ENCODE results near the gene LASP1.
A peak's percentile ranks its signal among the peaks of the same experiment; 100 is the strongest.

Gene LASP1

DNA sequence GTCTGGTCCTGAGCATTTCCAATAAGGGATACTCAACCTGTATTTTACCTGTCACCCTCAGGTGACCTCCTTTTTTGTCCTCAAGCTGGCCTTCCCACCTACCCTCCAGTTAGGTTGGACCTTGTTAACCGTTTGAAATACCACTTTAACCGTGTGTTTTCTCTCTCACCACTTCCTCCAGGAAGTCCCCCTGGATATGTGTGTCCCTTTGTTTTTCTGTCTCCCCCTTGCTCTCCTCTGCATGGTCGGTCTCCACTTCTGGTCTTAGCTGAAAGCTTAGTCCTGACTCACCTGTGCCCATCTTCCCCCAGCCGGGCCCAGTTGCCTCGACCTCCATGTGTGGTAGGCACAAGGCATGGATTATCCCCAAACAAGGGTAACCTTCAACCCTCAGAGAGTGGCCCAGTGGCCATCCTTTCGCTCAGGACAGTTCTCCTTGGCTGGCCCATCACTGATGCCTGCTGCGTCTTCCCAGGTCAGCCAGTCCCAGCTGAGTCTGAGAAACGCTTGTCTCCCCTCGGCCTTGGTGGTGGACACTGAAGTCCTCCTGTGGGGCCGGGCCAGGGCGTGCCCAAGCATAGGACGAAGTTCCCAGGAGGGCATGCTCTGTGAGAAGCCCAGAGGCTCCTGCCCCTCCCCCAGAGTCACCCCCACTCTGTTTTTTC is 20.0 kb downstream of the LASP1 start:
- DNase-seq, result no peak

DNA sequence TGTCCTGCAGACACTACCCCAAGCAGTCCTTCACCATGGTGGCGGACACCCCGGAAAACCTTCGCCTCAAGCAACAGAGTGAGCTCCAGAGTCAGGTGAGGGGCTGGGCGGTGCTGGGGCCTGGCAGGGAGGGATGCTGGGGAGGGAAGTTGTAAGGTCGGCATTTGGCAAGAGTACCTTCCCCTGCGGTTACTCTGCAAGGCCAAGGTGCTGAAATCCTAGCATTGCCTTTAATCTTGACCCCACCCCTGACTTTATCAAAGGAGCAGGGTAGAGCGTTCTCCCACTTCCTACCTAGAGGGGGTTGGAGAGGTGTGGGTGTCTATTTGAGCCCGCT is 20.5 kb downstream of the LASP1 start:
- DNase-seq, result no peak

DNA sequence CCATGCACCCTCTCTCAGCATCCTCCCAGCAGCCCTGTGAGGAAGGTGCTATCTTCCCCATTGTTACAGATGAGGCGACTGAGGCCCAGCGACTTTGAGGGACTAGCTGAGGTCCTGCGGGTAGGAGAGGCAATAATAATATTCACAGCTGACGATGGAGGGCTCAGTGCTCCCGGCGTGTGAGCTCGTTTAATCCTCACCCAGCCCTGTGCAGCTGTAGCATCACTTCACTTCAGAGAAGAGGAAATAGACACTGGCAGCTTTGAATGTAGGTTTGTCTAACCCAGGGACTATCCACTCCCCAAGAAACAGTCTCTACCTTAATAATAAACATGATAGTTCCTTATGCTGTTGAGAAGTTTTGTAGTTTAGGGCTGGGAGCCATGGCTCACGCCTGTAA is 21.6 kb downstream of the LASP1 start:
- no peak for DNase-seq

DNA sequence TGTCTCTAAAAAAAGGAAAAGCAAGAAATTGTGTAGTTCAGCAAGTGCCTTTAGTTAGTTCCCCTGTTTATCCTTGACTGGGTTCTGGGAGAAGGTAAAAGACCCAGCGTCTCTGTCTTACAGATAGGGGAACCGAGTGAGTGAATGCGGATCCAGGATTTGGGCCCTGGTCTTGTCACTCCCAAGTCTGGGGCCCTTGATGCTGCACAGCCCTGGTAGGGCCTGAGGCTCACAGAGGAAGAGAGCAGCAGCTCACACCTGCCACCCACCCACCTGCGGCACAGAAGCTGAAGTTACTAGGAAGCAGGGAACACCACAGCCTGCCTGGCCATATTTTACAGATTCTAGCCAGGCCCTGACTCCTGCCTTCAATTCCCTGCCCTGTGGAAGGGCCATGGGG is 22.2 kb downstream of the LASP1 start:
- no peak for DNase-seq

DNA sequence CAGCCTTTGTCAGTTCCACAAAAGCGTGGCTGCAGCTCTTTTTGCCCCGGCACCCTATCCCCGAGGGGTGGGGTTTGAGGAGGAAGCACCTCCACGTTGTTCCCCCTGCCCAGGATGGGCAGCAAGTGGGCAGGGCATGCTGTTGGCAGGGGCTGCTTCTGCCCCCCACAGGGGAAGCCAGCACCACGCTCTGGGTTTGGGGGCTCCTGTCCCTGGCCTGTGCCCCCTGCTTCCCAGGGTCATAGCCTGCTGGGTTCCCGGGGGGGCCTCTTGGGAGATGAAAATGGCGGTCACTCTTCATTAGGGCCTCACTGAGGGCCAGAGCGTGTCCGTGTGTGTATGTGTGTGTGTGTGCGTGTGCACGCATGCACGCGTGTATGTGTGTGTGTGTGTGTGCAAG is 22.8 kb downstream of the LASP1 start:
- no peak for DNase-seq

DNA sequence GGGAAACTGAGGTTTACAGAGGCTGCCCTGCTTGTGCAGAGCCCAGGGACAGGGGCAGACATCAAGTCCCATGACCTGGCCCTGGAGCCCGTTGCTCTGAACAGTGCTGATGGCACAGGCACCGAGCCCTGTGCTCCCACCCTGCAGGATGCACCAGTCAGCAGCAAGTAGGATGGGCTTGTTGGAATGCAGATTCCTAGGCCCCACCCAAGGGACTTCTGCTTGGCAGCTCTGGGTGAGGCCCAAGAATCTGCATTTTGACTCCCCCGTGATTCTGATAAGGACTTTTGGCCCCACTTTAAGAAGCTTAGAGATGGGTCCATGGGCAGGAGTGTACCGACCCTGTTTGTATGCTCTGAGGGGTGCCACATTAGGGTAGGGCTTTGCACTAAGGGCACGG is 23.3 kb downstream of the LASP1 start:
- DNase-seq, result no peak

DNA sequence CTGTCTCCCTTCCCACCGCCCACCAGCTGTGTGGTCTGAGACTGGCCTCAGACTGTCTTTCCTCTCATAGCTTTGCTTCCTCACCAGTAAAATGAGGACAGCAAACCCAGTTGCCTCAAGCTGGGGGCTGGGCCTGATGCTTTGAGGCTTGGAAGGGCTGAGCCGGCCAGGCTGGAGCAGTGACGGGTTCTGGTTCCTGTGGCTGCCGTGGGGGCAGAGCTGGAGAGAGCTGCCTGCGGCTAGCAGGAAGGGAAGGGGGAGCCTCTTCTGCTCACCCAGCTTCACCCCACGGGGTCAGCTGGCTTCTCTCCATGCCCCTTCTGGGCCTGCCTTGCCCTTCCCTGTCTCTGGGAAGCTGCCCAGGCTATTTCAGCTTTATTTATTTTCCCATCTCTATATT is 23.7 kb downstream of the LASP1 start:
- DNase-seq, result no peak

DNA sequence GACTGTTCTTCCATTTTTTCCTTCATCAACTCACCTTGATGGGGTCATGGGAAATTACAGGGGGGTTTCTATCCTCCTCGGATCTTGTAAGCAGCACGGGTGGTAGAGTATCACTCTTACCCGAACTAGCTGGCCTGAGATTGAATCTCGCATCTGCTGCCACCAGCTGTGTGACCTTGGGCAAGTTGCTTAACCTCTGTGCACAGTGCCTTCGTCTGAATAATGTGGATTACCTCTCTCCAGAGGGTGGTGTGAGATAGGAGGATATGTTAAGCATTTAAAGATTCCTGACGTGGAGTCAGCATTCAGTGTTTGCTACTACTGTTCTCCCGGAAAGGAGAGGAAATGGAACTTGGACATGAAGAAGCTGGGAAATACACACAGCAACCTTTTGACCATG is 24.4 kb downstream of the LASP1 start:
- no peak for DNase-seq

DNA sequence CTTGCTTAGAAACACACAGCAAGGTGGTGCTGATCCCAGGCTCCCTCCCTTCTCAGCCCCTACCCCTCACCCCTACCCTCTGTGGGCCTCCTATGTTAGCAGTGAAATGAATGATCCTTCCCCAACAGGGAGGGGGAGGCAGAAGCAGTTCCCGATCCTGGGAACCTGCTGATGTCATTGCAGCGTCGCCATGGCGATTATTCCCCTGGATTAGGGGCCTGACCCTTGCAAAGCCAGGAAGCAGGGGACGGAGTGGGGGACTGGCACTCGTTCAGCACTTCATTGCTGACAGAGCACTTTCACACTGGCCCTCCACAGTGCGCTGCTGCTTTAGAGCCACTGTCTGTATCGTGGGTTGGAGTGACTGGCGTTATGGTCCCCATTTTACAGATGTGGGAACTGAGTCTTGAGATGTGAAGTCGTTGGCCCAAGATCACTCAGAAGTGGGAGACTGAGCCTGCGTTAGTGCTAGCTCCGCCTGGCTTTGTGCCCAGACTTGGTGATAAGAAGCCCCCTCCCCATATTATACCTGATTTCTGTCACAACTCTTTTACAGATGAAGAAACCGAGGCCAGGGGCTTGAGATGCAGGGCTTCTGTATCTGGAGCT is 26.6 kb downstream of the LASP1 start:
- DNase-seq, result no peak

DNA sequence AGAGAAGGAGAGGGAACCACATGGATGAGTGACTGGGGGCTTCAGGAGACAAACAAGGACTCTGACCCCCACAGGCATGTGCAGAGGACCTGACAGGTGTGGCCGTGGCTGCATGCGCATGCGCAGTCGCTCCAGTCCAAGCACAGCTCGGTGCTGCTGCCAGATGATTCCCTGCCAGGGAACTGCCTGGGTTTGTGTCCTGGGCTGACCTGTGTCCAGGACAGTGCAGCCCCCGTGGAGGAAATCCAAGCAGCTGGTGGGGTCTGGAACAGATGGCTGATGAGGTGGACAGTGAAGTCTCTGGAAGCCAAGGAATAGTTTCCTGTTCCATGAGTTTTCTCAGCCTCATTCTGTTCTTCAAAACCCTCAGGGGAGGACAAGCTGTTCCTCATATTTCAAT is 27.3 kb downstream of the LASP1 start:
- DNase-seq, result no peak

DNA sequence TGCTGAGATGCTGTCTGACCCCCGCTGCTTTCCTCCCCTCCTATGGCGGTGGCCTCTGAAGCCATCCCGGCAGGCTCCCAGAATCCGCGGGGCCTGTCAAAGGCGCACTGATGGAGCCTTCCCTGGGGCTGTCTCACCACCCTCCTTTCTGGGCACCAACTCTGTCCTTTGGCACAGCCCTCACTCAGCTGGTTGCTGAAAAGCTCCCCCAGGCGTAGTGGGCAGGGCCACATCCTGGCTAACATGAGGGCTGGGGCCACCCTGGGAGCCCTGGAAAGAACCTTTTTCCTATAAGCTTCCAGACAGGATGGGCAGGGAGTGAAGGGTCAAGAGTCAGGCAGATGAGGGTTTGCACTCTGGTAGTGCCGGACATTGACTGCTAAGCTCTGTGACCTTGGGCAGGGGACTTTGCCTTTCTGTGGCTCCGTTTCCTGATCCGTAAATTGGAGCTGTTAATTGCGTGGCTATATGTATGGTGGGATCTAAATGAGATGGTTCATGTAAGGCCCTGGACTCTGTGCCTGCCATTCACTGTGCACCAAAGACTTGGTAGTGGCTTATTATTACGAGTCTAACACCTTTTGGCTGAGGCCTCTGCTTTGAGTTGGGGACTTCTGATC is 27.9 kb downstream of the LASP1 start:
- no peak for DNase-seq

DNA sequence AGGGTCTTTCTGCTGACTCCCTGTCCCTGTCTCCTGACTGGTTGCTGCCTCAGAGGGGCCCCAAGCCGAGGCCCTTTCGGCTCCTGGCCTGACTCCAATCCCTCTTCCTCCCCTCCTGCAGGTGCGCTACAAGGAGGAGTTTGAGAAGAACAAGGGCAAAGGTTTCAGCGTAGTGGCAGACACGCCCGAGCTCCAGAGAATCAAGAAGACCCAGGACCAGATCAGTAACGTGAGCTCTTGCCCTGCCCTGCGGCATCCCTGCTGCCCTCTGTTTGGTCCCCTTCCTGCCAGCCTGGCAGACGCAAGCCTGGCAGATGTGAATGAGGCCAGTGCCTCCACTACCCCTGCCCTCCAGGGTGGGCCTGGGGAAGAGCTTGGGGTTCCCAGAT is 28.4 kb downstream of the LASP1 start:
- peak; percentile 17 for DNase-seq

DNA sequence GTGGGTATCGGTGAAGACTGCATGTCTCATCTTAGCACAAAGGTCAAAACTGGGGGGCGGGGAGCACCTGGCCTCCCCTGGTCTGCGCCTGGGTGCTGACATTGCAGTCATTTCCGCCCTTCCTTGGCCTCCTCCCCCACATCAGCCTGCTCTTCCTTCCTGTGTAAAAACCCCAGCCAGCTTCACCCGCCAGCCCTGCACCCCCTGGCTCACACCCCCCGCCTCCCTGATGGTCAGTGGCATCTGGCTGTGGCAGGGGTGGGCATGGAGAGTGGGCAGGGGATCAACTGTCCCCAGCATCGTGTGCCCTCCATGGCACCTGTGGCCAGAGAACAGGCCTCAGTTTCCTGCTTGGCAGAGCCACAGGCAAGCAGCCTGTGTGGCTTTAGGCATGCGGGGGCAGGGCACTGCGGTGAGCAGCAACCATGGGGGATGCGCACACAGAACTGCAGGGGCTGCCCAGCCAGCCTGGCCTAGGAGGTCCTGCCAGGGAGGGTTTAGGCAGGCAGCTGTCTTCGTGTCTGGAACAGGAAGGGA is 29.0 kb downstream of the LASP1 start:
- DNase-seq, result peak; percentile 81

DNA sequence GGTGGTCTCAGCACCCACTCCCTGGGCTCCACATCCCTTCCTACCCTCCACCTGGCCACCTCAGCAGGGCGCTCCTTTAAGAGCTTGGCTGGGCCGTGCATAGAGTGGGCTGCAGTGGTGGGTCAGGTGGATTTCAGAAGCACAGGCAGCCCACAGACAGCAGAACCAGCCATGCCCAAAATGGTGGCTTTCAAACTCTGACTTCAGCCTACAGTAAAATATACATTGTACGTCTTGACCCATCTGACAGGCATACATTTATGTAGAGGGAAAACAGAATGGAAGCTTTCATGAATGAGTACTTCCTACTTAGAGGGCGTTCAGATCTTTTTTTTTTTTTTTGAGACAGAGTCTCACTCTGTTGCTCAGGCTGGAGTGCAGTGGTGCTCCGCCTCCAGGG is 29.6 kb downstream of the LASP1 start:
- DNase-seq, result no peak

DNA sequence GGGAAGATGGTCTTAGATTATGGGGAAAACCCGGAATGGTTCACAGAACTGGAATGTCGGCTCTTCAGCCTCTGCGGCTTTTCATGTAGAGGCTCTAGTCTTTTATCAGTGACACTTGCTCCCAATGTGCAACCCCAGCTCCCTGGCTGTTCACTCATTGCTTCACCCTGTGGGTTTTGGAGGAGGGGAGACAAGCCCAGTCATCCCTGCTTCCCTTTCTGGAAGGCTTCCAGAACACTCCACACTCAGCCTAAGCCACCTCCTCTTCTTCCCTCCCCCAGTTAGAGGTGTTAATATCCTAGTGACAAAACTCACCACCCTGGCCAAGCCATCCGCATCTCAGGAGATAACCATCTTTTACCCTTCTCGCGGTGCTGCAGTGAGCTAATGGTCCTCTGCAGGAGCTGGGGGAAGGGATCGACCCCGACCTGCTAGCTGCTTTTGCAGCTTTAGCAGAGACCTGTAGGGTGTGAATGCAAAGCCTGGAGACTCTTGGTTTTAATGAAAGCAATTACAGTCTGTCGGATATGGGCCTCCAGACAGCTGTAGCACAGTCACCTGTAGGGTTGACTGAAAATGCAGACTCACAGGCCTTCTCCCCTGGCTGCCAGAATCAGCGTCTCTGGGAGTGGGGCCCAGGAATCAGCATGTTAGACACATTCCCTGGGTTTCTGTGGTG is 31.3 kb downstream of the LASP1 start:
- DNase-seq, result no peak

DNA sequence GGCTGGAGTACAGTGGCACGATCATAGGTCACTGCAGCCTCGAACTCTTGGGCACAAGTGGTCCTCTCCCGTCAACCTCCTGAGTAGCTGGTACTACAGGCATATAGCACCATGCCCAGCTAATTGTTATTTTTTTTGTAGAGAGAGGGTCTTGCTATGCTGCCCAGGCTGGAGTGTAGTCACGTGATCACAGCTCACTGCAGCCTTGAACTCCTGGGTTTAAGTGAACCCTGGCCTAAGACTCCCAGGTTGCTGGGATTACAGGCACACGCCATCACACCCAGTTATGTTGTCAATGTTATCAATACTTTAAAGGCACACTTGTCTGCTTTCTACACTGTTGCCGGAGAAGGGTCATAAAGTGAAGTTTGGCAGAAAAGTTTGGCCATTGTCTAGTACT is 33.5 kb downstream of the LASP1 start:
- DNase-seq, result no peak

DNA sequence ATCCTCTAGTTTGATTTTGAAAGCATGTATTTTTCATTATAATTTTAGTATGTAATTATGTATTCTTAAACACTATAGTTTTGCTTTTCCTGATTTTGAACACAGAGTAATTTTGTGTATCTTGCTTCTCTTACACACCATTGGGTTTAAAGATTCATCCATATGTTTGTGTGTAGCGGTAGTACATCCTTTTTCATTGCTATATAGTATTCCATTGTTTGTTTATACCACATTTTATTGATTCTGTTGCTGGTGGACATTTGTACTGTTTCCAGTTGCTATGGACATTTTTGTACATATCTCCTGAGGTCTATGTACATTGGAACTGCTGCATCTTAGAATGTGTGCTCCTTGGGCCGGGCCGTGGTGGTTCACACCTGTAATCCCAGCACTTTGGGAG is 35.0 kb downstream of the LASP1 start:
- no peak for DNase-seq

DNA sequence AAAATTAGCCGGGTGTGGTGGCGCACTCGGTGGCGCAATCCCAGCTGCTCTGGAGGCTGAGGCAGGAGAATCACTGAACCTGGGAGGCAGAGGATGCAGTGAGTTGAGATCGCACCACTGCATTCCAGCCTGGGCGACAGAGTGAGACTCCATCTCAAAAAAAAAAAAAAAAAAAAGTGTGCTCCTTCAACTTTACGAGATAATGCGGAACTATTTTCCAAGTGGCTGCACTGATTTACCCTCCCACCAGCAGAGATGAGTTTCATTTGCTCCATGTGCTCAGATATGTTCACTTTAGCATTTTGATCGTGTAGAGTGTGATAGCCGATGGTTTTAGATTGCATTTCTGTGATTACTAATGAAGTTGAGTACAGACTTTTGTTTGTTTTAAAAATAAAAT is 35.5 kb downstream of the LASP1 start:
- no peak for DNase-seq

DNA sequence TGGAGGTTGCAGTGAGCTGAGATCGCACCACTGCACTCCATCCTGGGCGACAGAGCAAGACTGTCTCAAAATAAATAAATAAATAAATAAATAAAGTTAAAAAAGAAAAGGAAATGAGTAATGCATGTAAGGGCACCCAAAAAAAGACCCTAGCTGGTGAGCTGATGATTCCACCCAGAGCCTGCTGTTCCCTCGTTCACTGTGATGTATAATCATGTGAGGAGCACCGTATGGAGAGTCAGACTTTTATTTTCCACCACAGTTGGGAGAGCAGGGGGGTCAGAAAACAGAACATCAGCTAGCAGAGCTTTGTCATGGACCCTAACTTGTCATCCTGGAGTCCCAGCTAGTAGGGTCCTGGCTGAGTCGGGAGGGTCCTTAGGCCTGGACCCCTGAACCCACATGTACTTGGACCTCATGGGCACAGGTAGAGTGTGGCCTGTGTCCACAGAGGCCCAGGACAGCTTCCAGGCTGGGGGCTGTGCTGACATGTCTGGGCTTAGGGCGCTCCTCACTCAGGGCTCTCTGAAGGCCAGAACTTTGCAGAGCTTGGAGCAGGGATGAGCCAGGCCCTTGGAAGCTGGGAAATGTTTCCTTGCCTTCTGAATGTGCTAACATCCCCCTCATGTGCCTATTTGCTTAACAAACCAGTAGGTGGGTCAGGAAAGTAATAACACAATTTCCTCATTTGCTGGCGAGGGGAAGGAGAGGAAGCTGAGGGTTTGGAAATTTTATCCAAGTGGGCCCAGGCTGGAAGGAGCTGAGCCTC is 36.8 kb downstream of the LASP1 start:
- DNase-seq, result no peak

DNA sequence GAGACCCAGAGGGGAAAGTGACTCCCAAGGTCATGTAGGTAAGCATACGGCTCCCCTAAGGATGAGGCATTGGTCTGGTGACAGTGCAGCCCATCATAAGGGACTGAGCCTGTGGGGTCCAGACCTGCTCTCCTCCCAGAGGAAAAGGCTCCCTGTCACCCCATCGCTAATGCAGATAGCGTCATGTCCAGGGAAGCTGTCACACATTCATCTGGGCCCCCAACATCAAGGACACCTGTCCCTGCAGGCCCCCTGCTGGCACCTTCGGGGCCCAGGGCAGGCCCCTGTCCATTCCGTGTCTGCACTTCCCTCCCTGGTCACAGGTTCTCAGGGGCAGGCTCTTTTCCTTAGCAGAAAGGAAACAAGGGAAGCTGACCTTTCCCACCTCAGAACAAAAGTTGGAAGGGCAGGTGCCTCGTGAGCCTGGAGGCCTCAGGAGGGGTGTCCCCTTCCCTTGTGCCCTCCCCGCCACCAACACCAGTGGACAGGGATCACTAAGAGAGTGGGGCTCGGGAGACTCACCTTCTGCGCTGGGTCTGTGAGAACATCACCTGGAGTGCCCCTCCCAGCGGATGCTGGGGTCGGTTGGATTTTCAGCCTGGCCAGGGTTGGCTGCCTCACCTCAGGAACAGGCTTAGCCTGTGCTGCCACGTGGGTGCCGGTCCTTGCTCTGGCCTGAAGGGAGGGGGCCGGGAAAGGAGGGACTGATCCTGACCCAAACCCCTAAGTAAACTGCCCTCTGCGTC is 38.2 kb downstream of the LASP1 start:
- no peak for DNase-seq

DNA sequence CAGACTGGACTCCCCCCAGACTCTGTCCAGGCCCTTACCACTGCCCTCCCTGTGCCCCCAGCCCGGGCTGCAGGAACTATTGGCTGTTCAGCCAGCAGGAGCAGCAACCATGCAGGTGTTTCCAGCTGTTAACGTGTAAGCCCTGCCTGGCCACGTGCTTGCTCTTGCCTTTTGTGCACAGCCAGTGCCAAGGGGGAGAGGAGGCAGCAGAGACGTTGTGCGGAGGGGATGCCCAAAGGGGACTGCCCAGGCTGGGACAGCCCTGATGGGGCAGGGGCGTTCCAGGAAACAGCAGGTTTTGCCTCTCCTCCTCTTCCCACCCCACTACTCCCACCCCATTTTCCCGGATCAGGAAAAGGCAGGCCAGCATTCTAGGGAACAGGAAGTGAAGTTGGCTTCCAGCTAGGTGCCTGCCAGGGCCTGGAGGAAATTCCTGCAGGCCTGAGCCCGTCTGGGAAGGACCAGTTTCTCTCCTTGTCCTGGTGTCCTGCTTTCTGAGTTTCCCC is 38.9 kb downstream of the LASP1 start:
- no peak for DNase-seq

DNA sequence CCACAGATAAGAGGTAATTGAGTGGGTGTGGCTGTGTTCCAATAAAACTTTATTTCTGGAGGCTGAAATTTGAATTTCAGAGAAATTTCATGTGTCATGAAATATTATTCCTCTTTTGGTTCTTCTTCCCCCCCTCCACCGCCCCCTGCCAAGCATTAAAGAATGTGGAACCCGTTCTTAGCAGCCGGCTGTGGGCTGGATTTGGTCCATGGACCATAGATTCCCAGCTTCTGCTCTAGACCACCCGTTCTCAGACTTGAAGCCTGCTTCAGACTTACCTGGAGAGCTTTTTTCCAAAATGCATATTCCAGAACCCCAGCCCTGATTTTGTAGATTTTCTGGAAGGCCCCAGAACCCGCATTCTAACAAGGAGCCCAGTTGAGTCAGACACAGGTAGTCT is 40.5 kb downstream of the LASP1 start:
- no peak for DNase-seq

Measured in activated CD4-positive, alpha-beta T cell treated with anti-CD3 and anti-CD28 coated beads, Interleukin-2, amount 50 U/mL, for 1 hour (primary cell).